ENCODE results near the gene BMP7.

DNA sequence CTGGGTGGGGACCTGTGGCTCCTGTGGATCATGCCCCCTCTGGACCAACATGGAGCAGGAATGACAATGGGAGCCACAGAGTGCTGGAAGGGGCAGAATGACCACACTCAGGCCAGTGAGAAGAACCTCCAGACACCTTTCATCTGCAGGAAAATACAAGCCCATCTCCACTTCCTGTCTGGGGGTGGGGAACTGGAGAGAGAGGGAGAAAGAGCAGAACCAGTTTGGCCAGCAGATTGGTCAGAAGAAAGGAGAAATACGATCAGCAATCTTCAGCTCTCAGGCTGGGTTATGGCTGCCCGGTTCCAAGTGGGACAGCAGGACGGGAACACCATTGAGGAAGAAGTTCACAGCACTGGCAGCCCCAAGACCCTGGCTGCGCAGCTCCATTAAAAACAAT, 37.0 kb downstream of the BMP7 start:
- TF ChIP-seq CTCF (conservative IDR thresholded peaks at IDR 0.05 in 1 of 2, IDR thresholded peaks at IDR 0.05 in 1 of 2; ENCODE audit: extremely low read depth in 1 of 2, insufficient read depth in 1 of 2, low read depth in 1 of 2, low read length in 2 of 2) (no peak), EZH2 (IDR thresholded peaks at IDR 0.05; ENCODE audit: borderline replicate concordance, low read length) (no peak)
